ENCODE measurements around the gene DYNAP. TPM values are rescaled to one million over a fixed set of nuclear protein-coding genes. Genes with fewer than 3 reads are reported as not detected.

The DYNAP gene
- total RNA-seq, 1 donor from 2014 or later = not detected

DNA sequence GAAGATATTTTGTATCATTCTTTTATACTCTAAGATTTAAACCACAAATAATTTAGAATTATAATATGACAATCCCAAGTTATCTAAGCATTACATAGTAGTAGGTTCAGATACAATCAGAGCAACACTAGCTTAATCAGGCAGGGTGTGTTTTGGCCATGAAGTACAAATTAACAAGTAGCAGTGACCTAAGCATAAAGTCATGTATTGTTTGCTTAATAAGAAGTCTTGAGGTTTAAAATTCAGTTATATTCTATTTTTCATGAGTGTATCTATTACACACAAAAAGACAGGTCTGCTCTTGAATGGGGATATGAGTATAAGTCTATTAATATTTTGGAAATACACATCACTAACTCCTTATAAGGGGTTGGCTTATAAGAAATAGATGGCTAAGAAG lies 39.9 kb downstream of the DYNAP start:
- DNase-seq (ENCODE audit: extremely low spot score, unreplicated experiment) = no peak
- TF ChIP-seq, protein P1, sequence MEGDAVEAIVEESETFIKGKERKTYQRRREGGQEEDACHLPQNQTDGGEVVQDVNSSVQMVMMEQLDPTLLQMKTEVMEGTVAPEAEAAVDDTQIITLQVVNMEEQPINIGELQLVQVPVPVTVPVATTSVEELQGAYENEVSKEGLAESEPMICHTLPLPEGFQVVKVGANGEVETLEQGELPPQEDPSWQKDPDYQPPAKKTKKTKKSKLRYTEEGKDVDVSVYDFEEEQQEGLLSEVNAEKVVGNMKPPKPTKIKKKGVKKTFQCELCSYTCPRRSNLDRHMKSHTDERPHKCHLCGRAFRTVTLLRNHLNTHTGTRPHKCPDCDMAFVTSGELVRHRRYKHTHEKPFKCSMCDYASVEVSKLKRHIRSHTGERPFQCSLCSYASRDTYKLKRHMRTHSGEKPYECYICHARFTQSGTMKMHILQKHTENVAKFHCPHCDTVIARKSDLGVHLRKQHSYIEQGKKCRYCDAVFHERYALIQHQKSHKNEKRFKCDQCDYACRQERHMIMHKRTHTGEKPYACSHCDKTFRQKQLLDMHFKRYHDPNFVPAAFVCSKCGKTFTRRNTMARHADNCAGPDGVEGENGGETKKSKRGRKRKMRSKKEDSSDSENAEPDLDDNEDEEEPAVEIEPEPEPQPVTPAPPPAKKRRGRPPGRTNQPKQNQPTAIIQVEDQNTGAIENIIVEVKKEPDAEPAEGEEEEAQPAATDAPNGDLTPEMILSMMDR (IDR thresholded peaks at IDR 0.05) = no peak
- Mint-ChIP-seq H3K4me3 (ENCODE audit: unreplicated experiment) (no peak overlapping the region), H3K4me1 (ENCODE audit: unreplicated experiment) (no peaks in the 10 kb centered on the region), H3K27me3 (ENCODE audit: unreplicated experiment) (peaks cover 12% of the 10 kb centered on the region), H3K9me3 (ENCODE audit: unreplicated experiment) (peaks cover 6% of the 10 kb centered on the region), H3K36me3 (ENCODE audit: unreplicated experiment) (no peaks in the 10 kb centered on the region), H3K27ac (ENCODE audit: unreplicated experiment) (no peak overlapping the region)

DNA sequence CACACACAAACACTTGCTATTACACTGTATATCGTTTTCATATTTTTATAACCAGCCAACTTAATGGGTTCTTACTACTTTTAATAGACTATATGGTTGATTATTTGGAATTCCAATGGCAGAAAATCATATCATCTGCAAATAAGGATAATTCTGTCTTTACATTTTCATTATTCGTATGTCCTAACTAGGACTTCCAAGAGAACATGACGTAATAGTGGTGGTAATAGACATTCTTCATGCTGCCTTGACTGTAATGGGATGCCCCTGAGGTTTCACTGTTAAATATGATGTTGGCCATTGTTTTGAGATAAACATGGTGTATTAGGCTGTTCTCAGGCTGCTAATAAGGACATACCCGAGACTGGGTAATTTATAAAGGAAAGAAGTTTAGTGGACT lies 45.2 kb downstream of the DYNAP start:
- no peak overlapping the region for H3K4me3 Mint-ChIP-seq (ENCODE audit: unreplicated experiment)
- peaks cover 31% of the 10 kb centered on the region for H3K27me3 Mint-ChIP-seq (ENCODE audit: unreplicated experiment)
- no peaks in the 10 kb centered on the region for H3K36me3 Mint-ChIP-seq (ENCODE audit: unreplicated experiment)
- TF ChIP-seq, protein P1 (IDR thresholded peaks at IDR 0.05) = no peak
- H3K27ac Mint-ChIP-seq (ENCODE audit: unreplicated experiment) = no peak overlapping the region
- no peaks in the 10 kb centered on the region for H3K4me1 Mint-ChIP-seq (ENCODE audit: unreplicated experiment)
- DNase-seq (ENCODE audit: extremely low spot score, unreplicated experiment) = no peak
- no peaks in the 10 kb centered on the region for H3K9me3 Mint-ChIP-seq (ENCODE audit: unreplicated experiment)

DNA sequence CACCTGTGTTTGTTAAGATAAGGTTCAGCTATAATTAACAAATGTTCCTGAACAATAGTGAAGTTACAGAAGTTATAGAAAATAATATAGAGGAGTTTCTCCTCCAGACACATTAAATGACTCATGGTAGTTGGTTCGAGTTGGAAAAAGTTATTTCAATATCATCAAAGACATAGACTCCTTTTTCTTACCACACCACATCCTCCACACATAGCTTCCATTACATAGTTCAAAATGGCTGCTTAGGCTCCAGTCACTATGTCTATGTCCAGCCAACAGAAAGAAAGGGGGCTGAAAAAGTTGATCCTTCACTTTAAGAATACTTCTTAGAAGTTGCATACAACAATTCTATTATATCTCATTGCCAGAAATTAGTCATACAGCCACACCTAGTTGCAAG lies 50.7 kb downstream of the DYNAP start:
- H3K9me3 Mint-ChIP-seq (ENCODE audit: unreplicated experiment) = no peaks in the 10 kb centered on the region
- H3K27ac Mint-ChIP-seq (ENCODE audit: unreplicated experiment) = no peak overlapping the region
- no peaks in the 10 kb centered on the region for H3K4me1 Mint-ChIP-seq (ENCODE audit: unreplicated experiment)
- no peaks in the 10 kb centered on the region for H3K36me3 Mint-ChIP-seq (ENCODE audit: unreplicated experiment)
- no peak overlapping the region for H3K4me3 Mint-ChIP-seq (ENCODE audit: unreplicated experiment)
- no peak for DNase-seq (ENCODE audit: extremely low spot score, unreplicated experiment)
- peaks cover 40% of the 10 kb centered on the region for H3K27me3 Mint-ChIP-seq (ENCODE audit: unreplicated experiment)
- TF ChIP-seq, protein P1 (IDR thresholded peaks at IDR 0.05) = no peak

DNA sequence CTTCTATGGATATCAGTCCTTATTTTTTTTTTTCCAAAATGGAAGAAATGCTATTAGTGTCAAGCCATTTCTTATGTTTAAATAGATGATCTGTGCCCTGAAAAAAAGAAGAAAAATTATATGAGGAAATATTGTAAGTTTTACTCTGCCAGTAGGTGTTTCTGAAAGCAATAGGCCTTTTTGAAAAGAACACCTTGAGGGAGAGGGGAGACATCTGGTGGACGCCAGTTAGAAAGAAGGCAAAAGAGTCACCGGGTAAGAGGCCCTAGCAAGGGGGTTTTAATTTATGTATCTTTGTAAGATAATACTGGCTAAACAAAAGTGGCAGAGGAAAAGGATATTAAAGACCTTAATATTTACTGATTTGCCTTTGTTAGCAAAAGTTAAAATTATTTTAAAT lies 56.1 kb downstream of the DYNAP start:
- H3K4me3 Mint-ChIP-seq (ENCODE audit: unreplicated experiment) = no peak overlapping the region
- no peaks in the 10 kb centered on the region for H3K4me1 Mint-ChIP-seq (ENCODE audit: unreplicated experiment)
- no peaks in the 10 kb centered on the region for H3K36me3 Mint-ChIP-seq (ENCODE audit: unreplicated experiment)
- peaks cover 37% of the 10 kb centered on the region for H3K27me3 Mint-ChIP-seq (ENCODE audit: unreplicated experiment)
- TF ChIP-seq, protein P1 (IDR thresholded peaks at IDR 0.05) = peak; percentile 49
- no peaks in the 10 kb centered on the region for H3K9me3 Mint-ChIP-seq (ENCODE audit: unreplicated experiment)
- H3K27ac Mint-ChIP-seq (ENCODE audit: unreplicated experiment) = no peak overlapping the region
- no peak for DNase-seq (ENCODE audit: extremely low spot score, unreplicated experiment)

Other genes with a start within 250 kb of the DYNAP start
- gene STARD6, start 233.4 kb upstream of the DYNAP start, total RNA-seq = not detected in 2 replicates
- gene C18orf54, start 233.3 kb upstream of the DYNAP start, total RNA-seq = 5.4 and 6.4 TPM in 2 replicates
- 1.9 and 2.1 TPM in 2 replicates for gene RAB27B, start 237.2 kb downstream of the DYNAP start, total RNA-seq

Measured in osteocyte (in vitro differentiated cells).